ENCODE data around the gene TYW1B.
"Not testable (repeated sequence)": the region's sequence is repeated elsewhere in the genome, so short reads cannot be mapped to it uniquely, and the experiment has no call there.

- TF ChIP-seq EZH2phosphoT487 (IDR thresholded peaks at IDR 0.05; ENCODE audit: borderline replicate concordance, low read length); CTCF (conservative IDR thresholded peaks at IDR 0.05; ENCODE audit: low read depth, low read length): not testable (repeated sequence)
Measured at GRCh38 chr7:72806851-72807250, 21.1 kb downstream of the TYW1B start.

Data from PC-3 (cell line).